Measurements from ENCODE around the gene NEUROG2. TPM values are rescaled to one million over a fixed set of nuclear protein-coding genes. Genes with fewer than 3 reads are reported as not detected.
"Not testable (repeated sequence)": the region's sequence is repeated elsewhere in the genome, so short reads cannot be mapped to it uniquely, and the experiment has no call there.

Gene NEUROG2
- total RNA-seq, 1 donor from 2014 or later, result 0.18 TPM

DNA sequence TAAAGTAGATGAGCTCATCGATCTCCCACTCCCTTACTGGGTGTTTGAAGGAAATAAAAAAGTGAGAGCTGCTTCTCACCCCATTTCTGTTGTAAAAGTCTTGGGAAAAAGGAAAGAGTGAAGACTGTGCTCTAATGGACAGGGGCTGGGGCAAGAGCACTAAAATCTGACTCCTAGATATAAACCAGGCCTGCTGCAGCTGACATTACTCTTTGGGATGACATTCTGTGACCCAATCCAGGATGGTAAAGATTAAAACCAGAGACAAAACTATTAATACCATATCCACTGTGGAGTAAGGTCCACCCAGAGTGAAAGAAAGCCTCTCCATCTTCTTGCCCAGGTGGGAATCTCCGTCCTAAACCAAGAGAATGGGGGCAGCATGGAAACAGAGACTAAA is 20.1 kb upstream of the NEUROG2 start:
- Mint-ChIP-seq H3K9me3 (no peaks in the 10 kb centered on the region), H3K27me3 (ENCODE audit: insufficient read depth) (no peaks in the 10 kb centered on the region), H3K4me3 (no peak overlapping the region), H3K36me3 (ENCODE audit: low read depth) (peaks cover 5% of the 10 kb centered on the region), H3K27ac (no peak overlapping the region), H3K4me1 (ENCODE audit: low read depth) (no peaks in the 10 kb centered on the region)
- intact Hi-C loops (cut with micrococcal nuclease), result no loop called here
- no peak for DNase-seq (ENCODE audit: low spot score)

DNA sequence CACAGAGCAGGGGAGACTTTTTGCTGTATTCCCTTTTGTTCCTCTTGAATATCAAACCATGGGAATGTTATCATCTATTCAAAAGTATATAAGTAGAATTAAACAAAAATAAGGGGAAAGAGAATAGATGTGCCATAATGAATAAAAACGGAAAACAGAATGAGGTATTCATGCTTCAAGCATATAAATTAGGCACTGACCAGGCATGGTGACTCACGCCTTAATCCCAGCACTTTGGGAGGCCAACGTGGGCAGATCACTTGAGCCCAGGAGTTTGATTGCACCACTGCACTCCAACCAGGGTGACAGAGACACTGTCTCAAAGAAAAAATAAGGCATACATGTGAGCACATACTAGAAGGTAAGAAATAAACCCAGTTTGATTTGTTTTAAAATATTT is 16.3 kb upstream of the NEUROG2 start:
- H3K27me3 Mint-ChIP-seq (ENCODE audit: insufficient read depth), result peaks cover 8% of the 10 kb centered on the region
- no peak overlapping the region for H3K27ac Mint-ChIP-seq
- no peak for DNase-seq (ENCODE audit: low spot score)
- intact Hi-C loops (cut with micrococcal nuclease), result no loop called here
- no peaks in the 10 kb centered on the region for H3K36me3 Mint-ChIP-seq (ENCODE audit: low read depth)
- no peak overlapping the region for H3K4me3 Mint-ChIP-seq
- no peaks in the 10 kb centered on the region for H3K4me1 Mint-ChIP-seq (ENCODE audit: low read depth)
- no peaks in the 10 kb centered on the region for H3K9me3 Mint-ChIP-seq

DNA sequence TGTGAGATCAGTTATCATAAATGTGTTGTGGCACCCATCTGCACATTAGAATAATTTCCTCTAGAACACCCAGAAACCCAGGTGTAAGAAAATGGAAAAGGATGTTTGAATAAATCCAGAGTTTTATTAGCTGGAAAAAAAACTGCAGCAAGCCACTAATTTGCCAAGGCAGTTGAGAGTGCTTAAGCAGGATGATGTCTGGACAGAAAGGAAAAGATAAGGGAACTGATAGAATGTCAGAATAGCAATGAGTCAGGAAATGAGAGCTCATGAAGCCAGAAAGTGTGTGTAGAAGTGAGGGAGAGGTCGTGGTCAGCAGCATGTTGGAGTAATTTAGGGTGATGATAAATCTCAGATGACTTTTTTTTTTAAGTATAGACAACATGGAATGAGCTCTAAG is 15.2 kb upstream of the NEUROG2 start:
- H3K27me3 Mint-ChIP-seq (ENCODE audit: insufficient read depth), result peaks cover 19% of the 10 kb centered on the region
- H3K4me1 Mint-ChIP-seq (ENCODE audit: low read depth), result no peaks in the 10 kb centered on the region
- intact Hi-C loops (cut with micrococcal nuclease), result no loop called here
- no peak for DNase-seq (ENCODE audit: low spot score)
- no peak overlapping the region for H3K4me3 Mint-ChIP-seq
- H3K9me3 Mint-ChIP-seq, result no peaks in the 10 kb centered on the region
- no peaks in the 10 kb centered on the region for H3K36me3 Mint-ChIP-seq (ENCODE audit: low read depth)
- H3K27ac Mint-ChIP-seq, result no peak overlapping the region

DNA sequence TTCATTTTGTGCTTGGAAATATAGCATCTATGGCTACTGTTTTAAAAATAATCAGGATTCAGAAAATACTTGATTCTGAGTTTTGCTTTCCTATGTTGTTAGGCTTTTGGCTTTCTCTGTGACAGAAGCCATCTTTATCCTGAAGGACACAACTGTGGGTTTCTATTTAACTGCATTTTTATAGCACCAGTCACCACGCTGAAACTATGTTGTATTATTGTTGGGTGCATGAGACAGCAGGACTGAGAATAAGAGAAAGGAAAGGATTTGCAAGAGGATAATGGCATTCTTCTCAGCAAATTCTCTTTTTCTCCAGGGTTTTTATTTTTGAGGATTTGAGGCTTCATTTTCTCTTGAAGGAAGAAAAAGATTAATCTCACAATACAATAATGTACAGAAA is 10.1 kb upstream of the NEUROG2 start:
- DNase-seq (ENCODE audit: low spot score), result no peak
- intact Hi-C loops (cut with micrococcal nuclease), result no loop called here
- Mint-ChIP-seq H3K27me3 (ENCODE audit: insufficient read depth) (peaks cover 59% of the 10 kb centered on the region), H3K27ac (no peak overlapping the region), H3K4me1 (ENCODE audit: low read depth) (peaks cover 32% of the 10 kb centered on the region), H3K36me3 (ENCODE audit: low read depth) (peaks cover 2% of the 10 kb centered on the region), H3K9me3 (no peaks in the 10 kb centered on the region), H3K4me3 (no peak overlapping the region)

DNA sequence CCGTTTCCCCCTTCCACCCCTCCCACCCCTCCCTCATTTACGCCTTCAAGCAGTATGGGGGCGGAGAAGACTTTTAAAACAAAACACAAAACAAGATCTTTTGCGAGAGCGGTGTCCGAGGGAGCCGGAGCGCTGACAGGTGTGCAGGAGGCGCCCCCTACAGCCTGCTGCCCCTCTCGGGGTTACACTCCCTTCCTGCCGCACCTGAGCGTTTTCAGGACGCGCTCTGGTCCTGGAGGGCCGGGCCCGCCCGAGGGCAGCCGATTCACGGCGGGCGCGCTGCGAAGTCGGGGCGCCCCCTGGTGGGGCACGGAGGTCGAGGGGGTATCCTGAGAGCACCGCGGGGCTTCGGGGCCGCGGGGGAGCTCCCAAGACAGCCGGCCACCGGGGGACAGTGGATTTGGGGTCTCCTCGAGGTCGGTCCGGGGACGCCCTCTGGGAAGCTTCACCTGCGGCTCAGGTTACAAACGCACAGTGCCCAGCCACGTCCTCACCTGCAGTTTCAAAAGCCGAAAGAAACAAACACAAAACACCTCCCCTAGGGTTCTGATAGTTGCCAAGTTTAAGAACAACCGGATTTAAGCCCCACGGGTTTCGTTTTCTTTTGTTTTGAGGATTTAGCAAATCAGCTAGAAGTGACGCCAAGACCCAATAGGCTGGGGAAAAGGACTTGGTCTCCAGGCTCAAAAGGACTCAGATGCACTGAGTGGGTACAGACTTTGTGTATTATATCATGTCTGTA is 8.0 kb upstream of the NEUROG2 start:
- intact Hi-C loops (cut with micrococcal nuclease), result loop anchor here (1.0 to 5.0 kb wide), 10 partner anchors 9 to 1907 kb away; no protein-coding TSS in a partner anchor
- DNase-seq (ENCODE audit: low spot score), result peak; percentile 70
- Mint-ChIP-seq H3K27me3 (ENCODE audit: insufficient read depth) (peaks cover 71% of the 10 kb centered on the region), H3K4me3 (peak overlapping the region; percentile 82), H3K27ac (no peak overlapping the region), H3K4me1 (ENCODE audit: low read depth) (peaks cover 49% of the 10 kb centered on the region), H3K36me3 (ENCODE audit: low read depth) (peaks cover 2% of the 10 kb centered on the region), H3K9me3 (peaks cover 2% of the 10 kb centered on the region)

DNA sequence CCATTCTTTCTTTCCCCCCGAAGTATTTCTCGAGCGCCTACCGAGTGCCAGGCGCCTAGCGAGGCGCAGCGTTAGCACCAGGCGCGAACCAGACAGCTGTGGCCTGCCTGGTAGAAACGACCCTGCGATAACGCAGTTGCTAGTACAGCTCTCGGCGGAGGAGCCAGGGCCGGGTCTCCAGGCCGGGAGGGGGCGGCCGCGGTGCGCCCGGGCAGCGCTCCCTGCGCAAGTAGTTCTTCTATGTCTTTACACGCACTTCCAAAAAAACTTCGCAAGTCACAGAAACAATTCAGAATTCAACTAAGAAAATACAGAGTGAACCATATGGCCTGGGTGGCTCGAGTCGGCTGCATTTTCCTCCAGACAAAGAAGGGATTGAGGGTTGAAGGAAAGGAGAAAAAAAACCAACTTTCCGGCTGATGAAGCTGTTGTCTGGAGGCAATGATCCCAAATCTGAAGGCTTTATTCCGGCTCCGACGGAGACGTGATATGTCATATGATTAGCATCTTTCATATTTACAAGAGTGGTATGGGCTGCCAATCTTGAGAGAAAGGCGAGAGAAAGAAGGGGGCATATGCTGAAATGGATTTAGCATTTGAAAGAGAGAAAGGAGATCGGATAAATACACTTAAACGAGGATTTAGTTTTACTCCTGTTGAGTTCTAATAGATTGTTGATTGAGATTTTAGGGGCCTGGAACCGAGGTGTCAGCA is 7.2 kb upstream of the NEUROG2 start:
- Mint-ChIP-seq H3K27ac (peak overlapping the region; percentile 23), H3K9me3 (peaks cover 2% of the 10 kb centered on the region), H3K4me3 (peak overlapping the region; percentile 82), H3K36me3 (ENCODE audit: low read depth) (peaks cover 2% of the 10 kb centered on the region), H3K27me3 (ENCODE audit: insufficient read depth) (peaks cover 77% of the 10 kb centered on the region), H3K4me1 (ENCODE audit: low read depth) (peaks cover 54% of the 10 kb centered on the region)
- peak; percentile 38 for DNase-seq (ENCODE audit: low spot score)
- intact Hi-C loops (cut with micrococcal nuclease), result loop anchor here (1.0 to 5.0 kb wide), 9 partner anchors 8 to 1906 kb away; no protein-coding TSS in a partner anchor

DNA sequence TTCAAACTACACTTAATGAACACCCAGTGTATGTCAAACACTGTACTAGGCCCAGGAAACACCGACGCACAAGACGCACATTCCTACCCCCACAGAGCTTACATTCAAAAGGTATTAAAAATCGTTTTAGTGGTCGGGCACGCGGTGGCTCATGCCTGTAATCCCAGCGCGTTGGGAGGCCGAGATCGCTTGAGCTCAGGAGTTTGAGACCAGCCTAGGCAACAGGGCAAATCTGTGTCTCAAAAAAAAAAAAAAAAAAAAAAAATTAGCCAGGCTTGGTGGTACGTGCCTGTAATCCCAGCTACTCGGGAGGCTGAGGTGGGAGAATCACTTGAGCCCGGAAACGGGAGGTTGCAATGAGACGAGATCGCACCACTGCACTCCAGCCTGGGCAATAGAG is 6.5 kb upstream of the NEUROG2 start:
- DNase-seq (ENCODE audit: low spot score); H3K9me3 Mint-ChIP-seq; H3K27ac Mint-ChIP-seq; H3K36me3 Mint-ChIP-seq (ENCODE audit: low read depth): not testable (repeated sequence)
- Mint-ChIP-seq H3K4me3 (peak overlapping the region; percentile 82), H3K27me3 (ENCODE audit: insufficient read depth) (peaks cover 85% of the 10 kb centered on the region), H3K4me1 (ENCODE audit: low read depth) (peaks cover 61% of the 10 kb centered on the region)
- intact Hi-C loops (cut with micrococcal nuclease), result loop anchor here (2.0 to 5.0 kb wide), 6 partner anchors 14 to 1905 kb away; no protein-coding TSS in a partner anchor

DNA sequence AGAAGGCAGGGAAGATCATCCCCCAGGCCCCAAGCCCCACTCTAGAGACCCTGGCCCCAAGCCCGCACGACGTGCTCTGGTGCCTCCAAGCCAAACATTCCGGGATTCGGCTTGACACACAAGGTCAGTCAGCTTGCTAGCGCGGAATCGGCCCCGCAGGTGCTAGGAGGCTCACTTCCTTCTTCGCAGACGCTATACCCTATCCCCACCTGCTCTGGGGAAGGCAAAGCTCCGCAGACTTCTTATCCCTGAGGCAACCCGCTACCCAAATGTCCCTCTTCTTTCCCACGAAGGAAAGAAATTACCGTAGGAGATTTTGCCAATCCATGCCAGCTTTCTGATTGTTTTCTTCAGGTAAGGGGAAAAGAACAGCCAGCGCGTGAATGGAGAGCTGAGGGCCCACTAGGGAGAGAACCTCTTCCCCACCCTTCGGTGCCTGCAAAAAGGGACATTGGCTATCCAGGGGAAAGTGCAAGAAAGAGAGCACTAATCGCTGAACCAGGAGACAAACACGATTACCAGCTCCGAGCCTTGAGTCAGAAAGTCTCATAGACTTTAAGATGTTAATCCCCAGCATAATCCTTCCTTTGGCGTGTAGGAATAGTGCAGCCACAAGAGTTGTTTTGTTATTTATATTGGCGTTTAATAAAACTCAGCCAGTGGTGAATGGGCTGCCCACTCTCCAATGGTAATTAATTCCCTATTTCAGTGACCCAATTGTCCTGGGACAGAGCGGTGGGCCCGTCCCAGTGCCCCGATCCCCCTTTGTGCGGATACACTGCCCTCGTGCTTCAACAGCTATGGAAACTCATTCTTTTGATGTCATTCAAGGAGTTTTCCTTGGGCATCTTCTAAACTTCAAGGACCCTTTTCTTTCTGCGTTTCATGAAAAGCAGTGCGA is 5.4 kb upstream of the NEUROG2 start:
- intact Hi-C loops (cut with micrococcal nuclease), result loop anchor here (2.0 to 5.0 kb wide), 6 partner anchors 13 to 1904 kb away; no protein-coding TSS in a partner anchor
- peaks cover 2% of the 10 kb centered on the region for H3K36me3 Mint-ChIP-seq (ENCODE audit: low read depth)
- peaks cover 84% of the 10 kb centered on the region for H3K27me3 Mint-ChIP-seq (ENCODE audit: insufficient read depth)
- H3K27ac Mint-ChIP-seq, result no peak overlapping the region
- peak overlapping the region; percentile 72 for H3K4me3 Mint-ChIP-seq
- H3K4me1 Mint-ChIP-seq (ENCODE audit: low read depth), result peaks cover 72% of the 10 kb centered on the region
- DNase-seq (ENCODE audit: low spot score), result no peak
- peaks cover 2% of the 10 kb centered on the region for H3K9me3 Mint-ChIP-seq

DNA sequence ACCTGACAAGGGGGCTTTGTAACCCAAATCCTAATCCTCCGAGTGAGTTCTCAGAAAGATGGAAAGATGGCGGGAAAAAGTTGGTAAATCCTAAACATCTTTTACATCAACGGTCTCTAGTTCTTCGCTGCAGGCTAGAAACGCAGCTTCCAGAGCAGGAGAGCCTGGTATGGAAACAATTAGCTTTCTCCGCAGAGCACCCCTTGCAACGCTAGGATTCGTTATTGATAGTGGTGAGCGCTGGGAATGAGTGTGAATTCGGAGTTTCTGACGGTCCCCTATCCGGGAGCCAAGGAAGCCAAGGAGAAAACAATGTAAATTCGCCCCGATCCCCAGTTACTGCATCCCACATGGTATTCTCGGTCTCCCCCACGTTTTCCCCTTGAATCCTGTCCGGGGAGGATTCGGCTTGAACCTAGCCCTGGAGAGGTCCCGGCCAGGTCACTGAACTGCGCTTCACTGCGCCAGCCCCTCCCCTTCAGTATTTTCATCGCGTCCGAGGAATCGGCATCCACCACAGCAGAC is 4.7 kb upstream of the NEUROG2 start:
- H3K4me3 Mint-ChIP-seq, result peak overlapping the region; percentile 72
- H3K27me3 Mint-ChIP-seq (ENCODE audit: insufficient read depth), result peaks cover 82% of the 10 kb centered on the region
- H3K36me3 Mint-ChIP-seq (ENCODE audit: low read depth), result peaks cover 2% of the 10 kb centered on the region
- DNase-seq (ENCODE audit: low spot score), result no peak
- H3K4me1 Mint-ChIP-seq (ENCODE audit: low read depth), result peaks cover 77% of the 10 kb centered on the region
- intact Hi-C loops (cut with micrococcal nuclease), result loop anchor here (5.0 kb wide), 2 partner anchors 242 to 1903 kb away; no protein-coding TSS in a partner anchor
- H3K9me3 Mint-ChIP-seq, result peaks cover 2% of the 10 kb centered on the region
- H3K27ac Mint-ChIP-seq, result no peak overlapping the region

DNA sequence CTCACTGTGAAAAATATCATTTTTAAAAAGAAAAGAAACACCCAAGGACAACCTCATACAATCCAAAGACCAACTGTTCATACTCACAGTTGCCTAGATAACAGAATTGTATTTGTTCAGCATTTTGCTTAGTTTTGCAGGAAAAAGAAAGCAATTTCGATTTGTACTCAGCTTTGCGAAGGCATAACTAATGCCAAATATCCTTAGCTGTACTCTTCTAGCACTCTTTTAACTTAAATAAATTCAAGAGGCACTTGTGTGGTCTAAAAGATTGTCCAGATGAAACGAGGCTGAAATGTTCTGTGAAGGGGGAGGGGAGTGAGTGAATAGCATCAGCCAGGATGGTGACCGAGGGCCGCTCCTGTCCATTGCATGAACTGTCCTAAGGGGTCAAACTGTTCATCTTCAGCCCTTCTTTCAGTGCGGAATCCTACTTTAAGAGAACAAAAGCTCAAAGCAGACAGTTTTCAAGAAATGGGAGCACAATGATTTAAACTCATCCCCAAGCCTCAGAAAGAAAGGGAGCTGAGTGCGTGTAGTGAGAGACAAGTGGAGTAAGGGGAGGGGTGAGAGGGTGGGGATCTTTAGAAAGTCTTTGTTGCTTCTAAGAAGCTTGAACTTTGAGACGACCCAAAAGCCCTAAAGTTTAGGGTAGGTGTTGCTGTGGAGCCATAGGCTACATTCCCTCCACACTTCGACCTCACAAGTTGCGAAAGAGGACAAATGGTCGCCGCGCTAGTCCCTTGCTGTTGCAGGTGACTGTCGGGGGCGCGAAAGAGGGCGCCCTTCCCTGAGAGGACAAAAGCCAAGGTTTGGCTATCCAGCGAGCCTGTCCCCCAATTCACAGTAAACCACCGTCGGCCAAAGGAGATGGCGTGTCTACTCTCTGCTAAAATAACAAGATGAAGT is 4.0 kb upstream of the NEUROG2 start:
- peaks cover 2% of the 10 kb centered on the region for H3K36me3 Mint-ChIP-seq (ENCODE audit: low read depth)
- H3K27me3 Mint-ChIP-seq (ENCODE audit: insufficient read depth), result peaks cover 78% of the 10 kb centered on the region
- H3K4me1 Mint-ChIP-seq (ENCODE audit: low read depth), result peaks cover 83% of the 10 kb centered on the region
- peak overlapping the region; percentile 72 for H3K4me3 Mint-ChIP-seq
- H3K27ac Mint-ChIP-seq, result peak overlapping the region; percentile 1
- intact Hi-C loops (cut with micrococcal nuclease), result loop anchor here (5.0 kb wide), 4 partner anchors 242 to 1903 kb away; partner anchors contain the start of gene CAMK2D
- peaks cover 2% of the 10 kb centered on the region for H3K9me3 Mint-ChIP-seq
- no peak for DNase-seq (ENCODE audit: low spot score)

DNA sequence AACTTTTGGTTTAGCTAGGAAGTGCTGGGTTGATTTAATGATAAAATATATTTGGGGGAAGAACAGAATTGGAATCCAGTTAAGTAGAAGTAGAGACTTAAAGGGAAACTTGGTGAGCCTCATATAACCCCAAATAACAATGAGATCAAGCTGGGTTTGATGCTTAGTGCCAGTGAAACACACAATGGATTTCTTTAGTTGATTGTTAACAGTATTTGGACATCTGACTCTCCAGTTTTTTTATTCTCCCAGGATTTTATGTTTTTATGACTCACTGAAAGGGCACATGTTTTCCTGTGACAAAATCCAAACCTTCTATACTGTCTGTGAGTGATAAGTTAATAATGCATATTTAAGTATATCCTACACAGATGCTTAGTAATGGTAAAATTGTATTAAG is 2.7 kb upstream of the NEUROG2 start:
- Mint-ChIP-seq H3K36me3 (ENCODE audit: low read depth) (peaks cover 4% of the 10 kb centered on the region), H3K27me3 (ENCODE audit: insufficient read depth) (peaks cover 83% of the 10 kb centered on the region), H3K4me3 (no peak overlapping the region), H3K4me1 (ENCODE audit: low read depth) (peaks cover 89% of the 10 kb centered on the region), H3K27ac (no peak overlapping the region), H3K9me3 (peaks cover 2% of the 10 kb centered on the region)
- intact Hi-C loops (cut with micrococcal nuclease), result loop anchor here (1.0 to 5.0 kb wide), 3 partner anchors 8 to 1891 kb away; partner anchors contain the start of gene CAMK2D
- DNase-seq (ENCODE audit: low spot score), result no peak
